A549 (cell line): ENCODE results near the gene IL1B.

Experiments used
- CEBPB ChIP-seq, 2 experiments: fragments of >200 bp in 1 of 2; sonication (Bioruptor Twin) in 1 of 2; formaldehyde crosslinking in 1 of 2; IDR thresholded peaks; 2 replicates each; pipeline ENCODE4 v1.6.1; 2012 to 2016
- CTCF ChIP-seq: fragments of >200 bp; sonication (Bioruptor Twin); formaldehyde crosslinking; IDR thresholded peaks from 3 replicates; pipeline ENCODE4 v1.5.1; 2016
- NFE2L2 ChIP-seq: fragments of 150-350 bp; conservative IDR thresholded peaks from 2 replicates; pipeline ENCODE4 v1.6.1; 2014; ENCODE audit warnings: low read length
- POLR2A ChIP-seq: IDR thresholded peaks from 2 replicates; pipeline ENCODE4 v1.6.1; 2012; ENCODE audit warnings: mild to moderate bottlenecking, low read length
- RCOR1 ChIP-seq: fragments of 150-350 bp; IDR thresholded peaks from 2 replicates; pipeline ENCODE4 v1.6.1; 2014; ENCODE audit warnings: antibody characterized with exemption, low read length, low read depth
- SMC3 ChIP-seq: fragments of >200 bp; sonication (Bioruptor Twin); formaldehyde crosslinking; IDR thresholded peaks from 3 replicates; pipeline ENCODE4 v1.6.1; 2018; ENCODE audit warnings: inconsistent platforms

GRCh38 chr2:112870841-112871835, 34.6 kb upstream of the IL1B start:
- no peak for TF ChIP-seq SMC3
- no peak for TF ChIP-seq RCOR1
- TF ChIP-seq CEBPB (IDR thresholded peaks at IDR 0.05): no peak
- no peak for TF ChIP-seq NFE2L2
- no peak for TF ChIP-seq CTCF
- no peak for TF ChIP-seq POLR2A
